RCC 7860 (cell line): ENCODE data around the gene CCDC73.
A peak's percentile ranks its signal among the peaks of the same experiment; 100 is the strongest.
"Not testable (repeated sequence)": the region's sequence is repeated elsewhere in the genome, so short reads cannot be mapped to it uniquely, and the experiment has no call there.

Experiments used
- DNase-seq: peaks from one replicate; pipeline ENCODE4 v3.0.0-alpha.2; 2015; ENCODE audit warnings: low spot score
- FAIRE-seq: peaks from 2 replicates; lab custom pipeline; 2012; peaks lifted over from hg19 to GRCh38; lab: Jason Lieb, UNC

CCDC73 gene

GRCh38 chr11:32602657-32603415 lies 191.6 kb downstream of the CCDC73 start:
- no peak for FAIRE-seq

DNA sequence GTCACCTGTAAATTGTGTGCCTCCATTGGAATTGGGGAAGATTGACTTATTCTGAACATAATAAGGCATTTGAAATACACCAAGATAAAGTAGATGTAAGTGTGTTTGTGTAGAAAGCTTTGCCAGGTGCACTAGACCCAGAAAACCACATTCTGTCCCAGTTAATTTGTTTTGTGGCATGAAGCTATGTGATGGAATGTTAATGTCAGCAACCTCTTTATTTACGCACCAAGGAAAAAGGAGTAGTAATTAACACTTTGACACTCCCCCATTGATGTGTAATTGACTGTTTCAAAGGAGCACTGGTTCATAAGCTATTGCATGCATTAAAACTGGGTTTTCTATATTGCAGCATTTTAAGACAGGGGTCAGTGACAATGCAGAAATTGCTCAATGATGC lies 196.5 kb downstream of the CCDC73 start:
- DNase-seq (no peak), FAIRE-seq (no peak)

More at GRCh38 chr11:32602657-32603415, 191.6 kb downstream of the CCDC73 start:
- no peak for DNase-seq

GRCh38 chr11:32596114-32596513 lies 198.3 kb downstream of the CCDC73 start:
- not testable (repeated sequence) for FAIRE-seq

DNA sequence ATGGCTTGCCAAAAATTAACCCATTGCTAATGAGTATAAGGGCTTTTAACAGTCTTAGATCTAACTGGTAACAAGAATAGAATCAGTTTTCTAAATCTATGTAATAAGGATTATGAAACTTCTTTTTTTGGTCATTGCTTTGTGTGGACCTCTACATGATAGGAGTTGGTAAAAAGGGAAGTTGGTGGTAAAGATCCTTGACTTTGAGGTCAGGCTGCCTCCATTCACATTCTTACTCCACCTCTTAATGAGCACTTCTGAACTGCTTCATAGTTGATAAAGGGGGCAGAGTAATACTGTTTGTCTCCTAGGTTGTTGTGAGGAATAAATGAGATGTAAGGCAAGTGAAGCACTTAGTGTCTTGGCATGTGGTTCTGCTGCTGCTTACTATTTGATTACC lies 200.2 kb downstream of the CCDC73 start:
- no peak for FAIRE-seq
- no peak for DNase-seq

More at GRCh38 chr11:32596114-32596513, 198.3 kb downstream of the CCDC73 start:
- not testable (repeated sequence) for DNase-seq

DNA sequence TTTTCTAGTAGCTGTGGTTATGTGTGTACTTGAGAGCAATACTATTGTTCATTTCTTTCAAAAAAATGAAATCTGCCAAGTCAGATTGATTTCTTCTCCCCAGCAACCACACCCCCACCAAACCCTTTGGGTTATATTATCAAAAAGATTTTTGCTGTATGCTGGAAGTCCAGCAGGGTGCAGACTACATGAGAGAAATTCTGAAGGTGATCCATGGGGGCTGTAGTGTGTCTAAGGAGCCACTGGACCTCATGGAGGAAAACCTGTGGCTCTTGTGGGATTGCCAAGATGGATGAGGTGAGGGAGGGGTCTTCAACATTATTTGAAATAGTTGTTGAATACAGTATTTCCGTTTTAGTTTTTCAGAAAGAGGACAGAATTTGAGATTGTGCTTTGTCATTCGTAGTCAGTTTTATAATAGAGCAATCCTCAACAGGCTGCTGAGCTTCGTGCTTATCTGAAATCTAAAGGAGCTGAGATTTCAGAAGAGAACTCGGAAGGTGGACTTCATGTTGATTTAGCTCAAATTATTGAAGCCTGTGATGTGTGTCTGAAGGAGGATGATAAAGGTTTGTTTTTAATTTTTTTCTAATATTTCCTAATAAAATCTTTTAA lies 207.8 kb downstream of the CCDC73 start:
- no peak for FAIRE-seq
- DNase-seq = no peak

GRCh38 chr11:32584921-32585320 lies 209.5 kb downstream of the CCDC73 start:
- no peak for FAIRE-seq
- no peak for DNase-seq

DNA sequence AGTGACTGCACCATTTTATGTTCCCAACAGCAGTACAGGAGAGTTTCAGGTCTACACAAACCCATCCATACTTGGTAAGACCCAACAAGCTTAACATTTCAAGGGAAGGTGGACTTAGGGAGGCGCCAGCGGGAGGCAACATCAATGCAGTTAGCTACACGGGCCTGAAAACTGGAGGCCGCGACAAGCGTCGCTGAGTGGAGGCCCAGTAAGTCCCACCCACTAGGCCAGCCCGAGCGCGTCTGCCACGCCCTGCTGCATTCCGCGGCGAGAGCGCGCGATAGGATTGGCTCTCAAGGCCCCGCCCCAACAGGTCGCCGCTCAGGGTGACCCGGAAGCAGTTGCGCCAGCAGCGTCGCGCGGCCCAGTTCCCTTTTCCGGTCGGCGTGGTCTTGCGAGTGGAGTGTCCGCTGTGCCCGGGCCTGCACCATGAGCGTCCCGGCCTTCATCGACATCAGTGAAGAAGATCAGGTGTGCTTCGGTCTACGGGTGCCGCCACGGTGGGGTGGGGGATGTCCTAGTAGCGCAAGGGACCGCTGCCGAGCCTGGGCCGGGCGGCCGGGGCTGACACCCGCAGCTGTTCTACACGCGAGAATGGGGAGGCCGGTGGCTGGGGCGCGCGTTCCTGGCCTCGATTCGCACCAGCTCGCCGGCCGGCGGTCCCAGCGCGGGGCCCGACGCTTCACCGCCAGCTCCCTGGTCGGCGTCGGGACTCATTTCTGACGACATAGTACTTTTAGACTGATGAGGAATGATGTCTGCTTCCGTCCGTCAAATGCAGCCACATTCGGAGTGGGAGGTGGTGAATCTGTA lies 210.8 kb downstream of the CCDC73 start, which contains the start of gene EIF3M:
TSS of gene EIF3M (plus strand) at position 373 of the 813 bp plus-strand sequence. CDS start at position 430, 57 bp downstream.
- DNase-seq (peak; percentile 88), FAIRE-seq (peak; percentile 68)

GRCh38 chr11:32581556-32581955 lies 212.9 kb downstream of the CCDC73 start:
- no peak for DNase-seq

DNA sequence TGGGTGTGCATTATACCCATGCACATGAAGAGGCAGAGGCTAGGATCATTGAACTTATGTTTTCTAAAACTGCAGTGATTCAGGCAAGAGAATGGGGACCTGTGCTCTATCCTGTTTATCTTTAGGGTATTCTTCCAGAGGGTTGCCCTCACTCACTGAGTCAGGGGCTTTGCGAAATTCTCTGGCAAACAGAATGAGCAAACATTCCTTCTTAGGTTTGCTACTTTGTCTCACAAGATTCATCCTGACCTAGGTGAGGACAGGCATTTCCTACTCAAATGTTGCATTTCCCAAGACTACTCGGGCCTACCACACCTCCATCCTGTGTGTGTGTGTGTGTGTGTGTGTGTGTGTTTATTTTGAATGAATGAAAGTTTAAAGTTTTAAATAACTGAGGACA lies 213.5 kb downstream of the CCDC73 start:
- no peak for DNase-seq
- no peak for FAIRE-seq

More at GRCh38 chr11:32581556-32581955, 212.9 kb downstream of the CCDC73 start:
- no peak for FAIRE-seq

- DNase-seq (no peak), FAIRE-seq (no peak)
Measured at GRCh38 chr11:32576456-32576855, 218.0 kb downstream of the CCDC73 start.

- DNase-seq (no peak), FAIRE-seq (no peak)
Measured at GRCh38 chr11:32575070-32575469, 219.4 kb downstream of the CCDC73 start.

GRCh38 chr11:32574421-32574820 lies 220.0 kb downstream of the CCDC73 start:
- FAIRE-seq = no peak
- DNase-seq = no peak

GRCh38 chr11:32573228-32573627 lies 221.2 kb downstream of the CCDC73 start:
- no peak for FAIRE-seq

DNA sequence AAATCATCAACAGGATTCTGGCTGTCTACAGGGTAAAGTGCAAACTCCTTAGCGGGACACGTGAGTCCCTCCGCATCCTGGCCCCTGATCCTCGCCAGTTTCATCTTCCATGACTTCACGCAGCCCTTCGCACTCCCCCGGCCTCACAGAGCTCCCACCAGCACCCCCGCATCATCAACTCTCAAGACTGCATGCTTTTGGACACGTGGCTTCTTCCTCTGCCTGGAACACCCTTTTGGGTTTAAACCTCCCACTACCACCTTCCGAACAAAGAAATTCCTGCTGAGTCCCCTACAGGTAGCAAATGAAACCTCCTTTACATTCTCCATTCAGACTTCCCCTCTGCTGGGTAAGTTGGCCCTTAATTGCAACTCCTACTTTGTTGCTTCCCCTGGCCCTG lies 223.4 kb downstream of the CCDC73 start:
- FAIRE-seq (no peak), DNase-seq (no peak)

More at GRCh38 chr11:32573228-32573627, 221.2 kb downstream of the CCDC73 start:
- no peak for DNase-seq

DNA sequence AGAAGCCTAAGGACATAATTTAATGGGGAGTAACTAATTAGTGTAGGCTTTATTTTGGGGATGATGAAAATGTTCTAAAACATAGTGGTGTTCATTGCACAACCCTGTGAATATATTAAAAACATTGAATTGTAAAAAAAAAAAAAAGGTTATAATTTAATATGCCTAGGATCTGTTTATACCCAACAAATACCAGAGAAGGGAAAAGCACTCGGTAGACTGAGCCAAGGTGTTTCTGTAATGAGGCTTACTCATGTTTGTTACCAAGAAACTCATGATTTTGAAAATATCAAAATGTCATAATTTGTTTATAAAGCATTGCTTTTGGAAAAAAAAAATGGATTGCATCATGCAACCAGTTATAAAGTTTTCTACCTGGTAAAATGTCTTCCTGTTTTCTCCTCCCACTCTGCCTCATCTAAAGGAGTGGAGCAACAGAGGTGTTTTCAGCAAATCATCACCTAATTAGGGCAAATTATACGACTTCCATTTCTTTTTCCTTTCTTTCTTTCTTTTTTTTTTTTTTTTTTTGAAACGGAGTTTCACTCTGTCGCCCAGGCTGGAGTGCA lies 225.1 kb downstream of the CCDC73 start:
- DNase-seq (no peak), FAIRE-seq (no peak)

DNA sequence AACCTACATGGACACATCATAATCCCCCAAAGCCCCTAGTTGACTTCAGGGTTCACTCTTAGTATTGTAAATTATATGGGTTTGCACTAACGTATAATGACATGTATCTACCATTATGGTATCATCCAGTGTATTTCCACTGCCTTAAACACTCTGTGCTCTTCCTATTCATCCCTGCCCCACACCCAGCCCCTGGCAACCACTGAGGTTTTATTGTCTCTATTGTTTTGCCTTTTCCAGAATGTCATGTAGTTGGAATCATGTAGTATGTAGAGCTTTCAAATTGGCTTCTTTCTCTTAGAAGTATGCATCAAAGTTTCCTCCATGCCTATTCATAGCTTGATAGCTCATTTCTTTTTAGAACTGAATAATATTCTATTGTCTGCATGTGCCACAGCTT lies 227.3 kb downstream of the CCDC73 start:
- FAIRE-seq (no peak), DNase-seq (no peak)

DNA sequence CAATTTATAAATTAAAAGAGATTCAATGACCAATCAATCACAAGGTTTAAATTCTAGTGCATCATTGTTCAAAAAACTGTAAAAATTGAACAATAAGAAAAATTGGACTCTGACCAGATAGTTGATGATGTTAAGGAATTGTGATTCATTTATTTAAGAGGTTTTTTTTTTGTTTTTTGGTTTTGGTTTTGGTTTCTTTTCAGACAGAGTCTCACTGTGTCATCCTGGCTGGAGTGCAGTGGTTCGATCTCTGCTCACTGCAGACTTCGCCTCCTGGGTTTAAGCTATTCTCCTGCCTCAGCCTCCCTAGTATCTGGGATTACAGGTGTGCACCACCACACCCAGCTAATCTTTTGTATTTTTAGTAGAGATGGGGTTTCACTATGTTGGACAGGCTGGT lies 227.9 kb downstream of the CCDC73 start:
- FAIRE-seq = no peak
- DNase-seq = no peak

DNA sequence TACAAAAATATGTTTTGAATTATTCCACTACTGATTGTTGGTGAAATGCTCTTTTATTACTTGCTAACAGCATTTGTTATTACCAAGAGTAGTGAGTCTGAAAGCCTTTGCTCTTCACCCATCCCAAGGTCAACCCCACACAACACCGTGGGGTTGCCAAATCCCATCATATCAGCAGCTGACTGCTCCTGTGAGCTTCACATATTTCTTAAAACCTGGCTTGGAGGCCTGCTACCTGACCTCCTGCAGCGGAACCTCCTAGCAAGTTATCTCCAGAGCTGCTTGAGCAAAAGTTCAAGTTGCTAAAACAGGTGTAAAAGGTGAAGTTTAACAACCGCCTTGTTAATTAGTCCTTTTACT lies 230.9 kb downstream of the CCDC73 start:
- FAIRE-seq = no peak
- no peak for DNase-seq

- FAIRE-seq = peak; percentile 96
- DNase-seq = peak; percentile 91
Measured at GRCh38 chr11:32562839-32563599, 231.4 kb downstream of the CCDC73 start.

- FAIRE-seq = no peak
- DNase-seq = no peak
Measured at GRCh38 chr11:32561835-32562234, 232.6 kb downstream of the CCDC73 start.
